ENCODE results near the gene MACROH2A1. TPM values are rescaled to one million over a fixed set of nuclear protein-coding genes. Genes with fewer than 3 reads are reported as not detected.
A peak's percentile ranks its signal among the peaks of the same experiment; 100 is the strongest.

Gene MACROH2A1
- total and polyA plus RNA-seq, 5 donors from 2014 or later, result 126 to 161 (median 140) TPM

DNA sequence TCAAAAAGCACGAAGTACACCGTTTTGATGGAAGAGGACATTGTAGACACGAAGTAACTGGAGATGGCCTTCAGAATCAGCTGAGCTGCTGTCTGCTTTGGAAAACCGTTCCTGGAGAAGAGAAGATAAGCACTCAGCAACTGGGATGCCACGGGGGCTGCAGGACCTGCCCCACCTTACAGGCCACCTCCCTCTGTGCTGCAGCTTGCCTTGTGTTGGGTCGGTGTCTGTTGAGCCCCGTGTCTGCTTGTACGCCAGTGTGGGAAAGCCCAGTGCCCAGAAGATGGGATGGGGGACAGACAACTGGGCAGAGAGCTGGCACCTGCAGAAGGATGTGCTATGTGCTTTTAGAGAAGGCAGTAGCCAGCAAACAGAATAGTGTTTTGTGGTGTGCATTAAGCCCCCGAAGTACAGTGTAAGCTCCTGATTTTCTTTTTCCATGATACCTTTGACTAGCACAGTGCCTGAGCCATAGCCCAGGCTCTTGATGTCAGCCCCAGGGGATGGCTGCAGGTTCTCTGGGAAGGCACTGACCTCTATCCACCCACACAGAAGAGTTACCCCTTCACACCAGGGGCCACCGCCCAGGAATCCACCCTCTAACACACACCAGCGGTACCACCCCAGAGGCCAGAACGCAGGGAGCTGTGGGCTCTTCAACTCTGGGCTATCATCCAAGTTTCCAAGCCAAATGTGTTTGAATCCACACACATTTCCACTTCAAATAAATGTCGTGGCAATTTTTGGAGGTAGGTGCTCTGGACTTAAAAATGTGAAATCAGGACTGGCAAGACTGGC, 63.8 kb downstream of the MACROH2A1 start:
- H3K27me3 ChIP-seq (ENCODE audit: control insufficient read depth, insufficient read depth, low read length), result no peaks in the 10 kb centered on the region
- Mint-ChIP-seq H3K27me3 (no peaks in the 10 kb centered on the region), H3K4me3 (no peak overlapping the region), H3K9me3 (no peaks in the 10 kb centered on the region), H3K27ac (no peak overlapping the region), H3K36me3 (peaks cover 23% of the 10 kb centered on the region), H3K4me1 (peaks cover 0 to 5% (median 3%) of the 10 kb centered on the region in 4 donors)
- H3K9me3 ChIP-seq (ENCODE audit: control insufficient read depth in 2 of 2, low read length in 2 of 2), result no peaks in the 10 kb centered on the region
- H3K27ac ChIP-seq (ENCODE audit: insufficient read depth, low read length, poor library complexity, severe bottlenecking), result no peak overlapping the region
- peaks cover 81% of the 10 kb centered on the region for H3K36me3 ChIP-seq (ENCODE audit: control insufficient read depth, insufficient read depth, low read length)
- H3K4me3 ChIP-seq (ENCODE audit: low read depth, low read length), result no peak overlapping the region
- ATAC-seq (ENCODE audit: low read depth in 2 of 2) (peak in 1 of 2 donors; percentile 21), DNase-seq (no peak)
- no peaks in the 10 kb centered on the region for H3K4me1 ChIP-seq (ENCODE audit: control insufficient read depth, insufficient read depth, low read length, poor library complexity, severe bottlenecking)

GRCh38 chr5:135333732-135334515, 65.1 kb downstream of the MACROH2A1 start:
- Mint-ChIP-seq H3K4me1 (peaks cover 0 to 5% (median 3%) of the 10 kb centered on the region in 4 donors), H3K36me3 (peaks cover 29% of the 10 kb centered on the region), H3K27ac (peak overlapping the region in 1 of 3 donors; percentile 13), H3K27me3 (no peaks in the 10 kb centered on the region), H3K4me3 (no peak overlapping the region), H3K9me3 (no peaks in the 10 kb centered on the region)
- Histone ChIP-seq H3K4me3 (ENCODE audit: low read depth, low read length) (no peak overlapping the region), H3K4me1 (ENCODE audit: control insufficient read depth, insufficient read depth, low read length, poor library complexity, severe bottlenecking) (no peaks in the 10 kb centered on the region), H3K27ac (ENCODE audit: insufficient read depth, low read length, poor library complexity, severe bottlenecking) (no peak overlapping the region), H3K9me3 (ENCODE audit: control insufficient read depth in 2 of 2, low read length in 2 of 2) (no peaks in the 10 kb centered on the region), H3K36me3 (ENCODE audit: control insufficient read depth, insufficient read depth, low read length) (peaks cover 69% of the 10 kb centered on the region), H3K27me3 (ENCODE audit: control insufficient read depth, insufficient read depth, low read length) (no peaks in the 10 kb centered on the region)
- ATAC-seq (ENCODE audit: low read depth in 2 of 2) (no peak), DNase-seq (no peak)

DNA sequence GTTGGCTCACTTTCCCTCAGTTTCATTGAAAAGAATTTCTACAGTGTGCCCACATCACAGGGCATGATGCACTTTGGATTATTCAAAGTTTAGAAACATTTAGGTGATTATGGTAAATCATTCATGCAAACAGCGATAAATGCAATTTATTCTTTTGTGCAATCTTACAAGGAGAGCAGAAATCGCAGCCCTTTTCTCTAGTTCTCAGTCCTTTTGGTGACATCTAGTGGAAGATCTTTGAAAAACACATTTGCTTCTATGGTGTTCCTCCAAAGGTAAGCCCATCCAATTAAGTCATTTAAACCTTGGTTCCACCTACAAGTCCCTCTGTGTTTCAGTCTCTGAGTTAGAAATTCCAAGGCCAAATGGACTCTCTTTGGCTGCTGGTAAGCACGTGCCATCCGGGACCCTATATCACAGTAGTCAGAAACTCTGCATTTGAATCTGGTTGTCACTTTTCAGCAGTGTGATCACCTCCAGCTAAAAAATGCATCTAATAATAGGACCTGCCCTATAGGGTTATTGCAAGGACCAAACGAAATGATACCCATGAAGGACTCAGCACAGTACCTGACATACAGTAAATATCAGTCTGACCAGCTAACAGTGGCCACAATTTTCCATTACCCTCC, 66.4 kb downstream of the MACROH2A1 start:
- ATAC-seq (ENCODE audit: low read depth in 2 of 2), result no peak
- H3K4me1 Mint-ChIP-seq, result peaks cover 4 to 5% (median 5%) of the 10 kb centered on the region in 4 donors
- Histone ChIP-seq H3K27me3 (ENCODE audit: control insufficient read depth, insufficient read depth, low read length) (no peaks in the 10 kb centered on the region), H3K4me1 (ENCODE audit: control insufficient read depth, insufficient read depth, low read length, poor library complexity, severe bottlenecking) (no peaks in the 10 kb centered on the region), H3K9me3 (ENCODE audit: control insufficient read depth in 2 of 2, low read length in 2 of 2) (no peaks in the 10 kb centered on the region), H3K36me3 (ENCODE audit: control insufficient read depth, insufficient read depth, low read length) (peaks cover 56% of the 10 kb centered on the region), H3K27ac (ENCODE audit: insufficient read depth, low read length, poor library complexity, severe bottlenecking) (no peak overlapping the region), H3K4me3 (ENCODE audit: low read depth, low read length) (no peak overlapping the region)
- no peaks in the 10 kb centered on the region for H3K9me3 Mint-ChIP-seq
- H3K27me3 Mint-ChIP-seq, result no peaks in the 10 kb centered on the region
- H3K4me3 Mint-ChIP-seq, result no peak overlapping the region
- no peak overlapping the region for H3K27ac Mint-ChIP-seq
- peaks cover 29% of the 10 kb centered on the region for H3K36me3 Mint-ChIP-seq
- DNase-seq, result peak in 2 of 3 donors; percentile 21 to 74

DNA sequence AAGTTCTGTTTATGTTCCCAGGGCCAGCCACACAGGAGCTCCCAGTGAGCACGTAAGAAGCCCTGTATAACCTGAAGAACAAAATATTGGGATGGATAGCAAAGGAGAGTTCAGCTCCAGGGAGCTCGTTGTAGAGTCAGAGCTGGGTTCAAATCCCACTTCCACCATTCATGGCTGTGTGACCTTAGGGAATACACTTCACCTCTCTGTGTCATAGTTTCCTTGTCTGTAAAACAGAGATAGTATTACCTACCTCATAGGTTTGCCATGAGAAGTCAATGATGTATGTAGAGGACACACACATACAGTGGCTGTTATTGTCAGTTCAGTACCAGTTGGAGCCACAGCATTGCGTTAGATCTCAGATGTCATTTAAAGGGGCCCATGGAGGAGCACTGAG, 67.4 kb downstream of the MACROH2A1 start:
- H3K36me3 ChIP-seq (ENCODE audit: control insufficient read depth, insufficient read depth, low read length), result peaks cover 45% of the 10 kb centered on the region
- no peak overlapping the region for H3K27ac ChIP-seq (ENCODE audit: insufficient read depth, low read length, poor library complexity, severe bottlenecking)

GRCh38 chr5:135330798-135331096, 68.3 kb downstream of the MACROH2A1 start:
- H3K27ac ChIP-seq (ENCODE audit: insufficient read depth, low read length, poor library complexity, severe bottlenecking), result no peak overlapping the region
- no peaks in the 10 kb centered on the region for H3K9me3 Mint-ChIP-seq
- peaks cover 4 to 10% (median 5%) of the 10 kb centered on the region in 4 donors for H3K4me1 Mint-ChIP-seq
- H3K4me3 ChIP-seq (ENCODE audit: low read depth, low read length), result no peak overlapping the region
- no peaks in the 10 kb centered on the region for H3K27me3 ChIP-seq (ENCODE audit: control insufficient read depth, insufficient read depth, low read length)
- H3K36me3 ChIP-seq (ENCODE audit: control insufficient read depth, insufficient read depth, low read length), result peaks cover 37% of the 10 kb centered on the region
- no peak overlapping the region for H3K27ac Mint-ChIP-seq
- ATAC-seq (ENCODE audit: low read depth in 2 of 2), result no peak
- H3K9me3 ChIP-seq (ENCODE audit: control insufficient read depth in 2 of 2, low read length in 2 of 2), result no peaks in the 10 kb centered on the region
- peaks cover 20% of the 10 kb centered on the region for H3K36me3 Mint-ChIP-seq
- H3K27me3 Mint-ChIP-seq, result no peaks in the 10 kb centered on the region
- H3K4me1 ChIP-seq (ENCODE audit: control insufficient read depth, insufficient read depth, low read length, poor library complexity, severe bottlenecking), result peaks cover 5% of the 10 kb centered on the region
- H3K4me3 Mint-ChIP-seq, result no peak overlapping the region
- DNase-seq, result no peak

More for the DNA sequence above, 67.4 kb downstream of the MACROH2A1 start:
- ATAC-seq (ENCODE audit: low read depth in 2 of 2) (no peak), DNase-seq (no peak)
- peaks cover 4 to 5% (median 5%) of the 10 kb centered on the region in 4 donors for H3K4me1 Mint-ChIP-seq
- Histone ChIP-seq H3K9me3 (ENCODE audit: control insufficient read depth in 2 of 2, low read length in 2 of 2) (no peaks in the 10 kb centered on the region), H3K4me1 (ENCODE audit: control insufficient read depth, insufficient read depth, low read length, poor library complexity, severe bottlenecking) (no peaks in the 10 kb centered on the region), H3K27me3 (ENCODE audit: control insufficient read depth, insufficient read depth, low read length) (no peaks in the 10 kb centered on the region), H3K4me3 (ENCODE audit: low read depth, low read length) (no peak overlapping the region)
- no peak overlapping the region for H3K27ac Mint-ChIP-seq
- H3K27me3 Mint-ChIP-seq, result no peaks in the 10 kb centered on the region
- H3K36me3 Mint-ChIP-seq, result peaks cover 25% of the 10 kb centered on the region
- H3K4me3 Mint-ChIP-seq, result no peak overlapping the region
- H3K9me3 Mint-ChIP-seq, result no peaks in the 10 kb centered on the region

GRCh38 chr5:135329913-135330797, 68.9 kb downstream of the MACROH2A1 start:
- H3K27me3 Mint-ChIP-seq, result no peaks in the 10 kb centered on the region
- peaks cover 10 to 16% (median 11%) of the 10 kb centered on the region in 4 donors for H3K4me1 Mint-ChIP-seq
- H3K27ac Mint-ChIP-seq, result peak overlapping the region in 2 of 3 donors; percentile 67 to 81
- H3K9me3 ChIP-seq (ENCODE audit: control insufficient read depth in 2 of 2, low read length in 2 of 2), result no peaks in the 10 kb centered on the region
- H3K27me3 ChIP-seq (ENCODE audit: control insufficient read depth, insufficient read depth, low read length), result no peaks in the 10 kb centered on the region
- DNase-seq (no peak), ATAC-seq (ENCODE audit: low read depth in 2 of 2) (no peak)
- no peak overlapping the region for H3K27ac ChIP-seq (ENCODE audit: insufficient read depth, low read length, poor library complexity, severe bottlenecking)
- no peak overlapping the region for H3K4me3 Mint-ChIP-seq
- peaks cover 33% of the 10 kb centered on the region for H3K36me3 ChIP-seq (ENCODE audit: control insufficient read depth, insufficient read depth, low read length)
- H3K4me3 ChIP-seq (ENCODE audit: low read depth, low read length), result no peak overlapping the region
- peaks cover 20% of the 10 kb centered on the region for H3K36me3 Mint-ChIP-seq
- H3K9me3 Mint-ChIP-seq, result no peaks in the 10 kb centered on the region
- H3K4me1 ChIP-seq (ENCODE audit: control insufficient read depth, insufficient read depth, low read length, poor library complexity, severe bottlenecking), result peaks cover 11% of the 10 kb centered on the region
